Measurements from ENCODE around the gene AP1M2. TPM values are rescaled to one million over a fixed set of nuclear protein-coding genes. Genes with fewer than 3 reads are reported as not detected.
"Not testable (repeated sequence)": the region's sequence is repeated elsewhere in the genome, so short reads cannot be mapped to it uniquely, and the experiment has no call there.

AP1M2 gene
- total RNA-seq, 1 donor from 2014 or later: 4.5 TPM

- peaks cover 3% of the 10 kb centered on the region for H3K4me1 ChIP-seq (ENCODE audit: insufficient read depth, low read length)
- TF ChIP-seq EZH2 (IDR thresholded peaks at IDR 0.05; ENCODE audit: insufficient read depth, low read length) (no peak), CTCF (IDR thresholded peaks at IDR 0.05; ENCODE audit: insufficient read depth, low read depth, low read length) (no peak)
- Mint-ChIP-seq H3K9me3 (ENCODE audit: unreplicated experiment) (no peaks in the 10 kb centered on the region), H3K36me3 (ENCODE audit: low read depth, unreplicated experiment) (no peaks in the 10 kb centered on the region), H3K4me1 (ENCODE audit: low read depth, unreplicated experiment) (peaks cover 4% of the 10 kb centered on the region), H3K4me3 (ENCODE audit: unreplicated experiment) (no peak overlapping the region), H3K27ac (ENCODE audit: unreplicated experiment) (peak overlapping the region; percentile 26), H3K27me3 (ENCODE audit: low read depth, unreplicated experiment) (peaks cover 3% of the 10 kb centered on the region)
- no peaks in the 10 kb centered on the region for H3K79me2 ChIP-seq (ENCODE audit: insufficient read depth, low read length)
- no peak overlapping the region for H3K4me3 ChIP-seq (ENCODE audit: insufficient read depth, low read depth, low read length)
- no peaks in the 10 kb centered on the region for H3K36me3 ChIP-seq (ENCODE audit: insufficient read depth, low read length)
- H4K20me1 ChIP-seq (ENCODE audit: insufficient read depth, low read length): no peaks in the 10 kb centered on the region
- no peak overlapping the region for H3K27ac ChIP-seq (ENCODE audit: low read depth, low read length)
- H3K9ac ChIP-seq (ENCODE audit: low read length): no peak overlapping the region
- no peak for DNase-seq (ENCODE audit: low read depth)
- no peak overlapping the region for H3K4me2 ChIP-seq (ENCODE audit: low read length)
- no peak overlapping the region for H2AFZ ChIP-seq (ENCODE audit: low read depth, low read length)
- H3K9me3 ChIP-seq (ENCODE audit: insufficient read depth, low read depth, low read length): no peaks in the 10 kb centered on the region
- H3K27me3 ChIP-seq (ENCODE audit: insufficient read depth, low read length): no peaks in the 10 kb centered on the region
- FAIRE-seq: no peak
Observed at GRCh38 chr19:10574462-10574861, 12.7 kb downstream of the AP1M2 start.

GRCh38 chr19:10573793-10574192 is 13.3 kb downstream of the AP1M2 start:
- H3K27ac ChIP-seq (ENCODE audit: low read depth, low read length); H3K9me3 ChIP-seq (ENCODE audit: insufficient read depth, low read depth, low read length); H3K4me1 ChIP-seq (ENCODE audit: insufficient read depth, low read length); FAIRE-seq; H4K20me1 ChIP-seq (ENCODE audit: insufficient read depth, low read length); H3K36me3 Mint-ChIP-seq (ENCODE audit: low read depth, unreplicated experiment); H3K4me3 Mint-ChIP-seq (ENCODE audit: unreplicated experiment); H3K4me2 ChIP-seq (ENCODE audit: low read length); H3K27me3 ChIP-seq (ENCODE audit: insufficient read depth, low read length); H3K27me3 Mint-ChIP-seq (ENCODE audit: low read depth, unreplicated experiment); H3K9me3 Mint-ChIP-seq (ENCODE audit: unreplicated experiment); H3K4me1 Mint-ChIP-seq (ENCODE audit: low read depth, unreplicated experiment); DNase-seq (ENCODE audit: low read depth); H3K79me2 ChIP-seq (ENCODE audit: insufficient read depth, low read length); H3K36me3 ChIP-seq (ENCODE audit: insufficient read depth, low read length); H2AFZ ChIP-seq (ENCODE audit: low read depth, low read length); H3K9ac ChIP-seq (ENCODE audit: low read length); H3K4me3 ChIP-seq (ENCODE audit: insufficient read depth, low read depth, low read length); H3K27ac Mint-ChIP-seq (ENCODE audit: unreplicated experiment): not testable (repeated sequence)

GRCh38 chr19:10568826-10569651 is 18.1 kb downstream of the AP1M2 start, which contains the start of gene CDKN2D:
TSS of gene CDKN2D (minus strand) at chr19:10568979. CDS start at chr19:10568653, 326 bp downstream.
- TF ChIP-seq EZH2 (IDR thresholded peaks at IDR 0.05; ENCODE audit: insufficient read depth, low read length): no peak
- TF ChIP-seq CTCF (IDR thresholded peaks at IDR 0.05; ENCODE audit: insufficient read depth, low read depth, low read length): no peak
- Histone ChIP-seq H3K4me3 (ENCODE audit: insufficient read depth, low read depth, low read length) (peak within 1 kb of the TSS; percentile 74), H3K9ac (ENCODE audit: low read length) (peak within 1 kb of the TSS; percentile 89), H3K9me3 (ENCODE audit: insufficient read depth, low read depth, low read length) (no peaks in the 10 kb centered on the region), H3K79me2 (ENCODE audit: insufficient read depth, low read length) (peaks cover 22% of the 10 kb centered on the region), H3K36me3 (ENCODE audit: insufficient read depth, low read length) (no peaks in the 10 kb centered on the region), H3K27ac (ENCODE audit: low read depth, low read length) (peak within 1 kb of the TSS; percentile 79), H3K27me3 (ENCODE audit: insufficient read depth, low read length) (no peaks in the 10 kb centered on the region), H3K4me2 (ENCODE audit: low read length) (peak within 1 kb of the TSS; percentile 98), H4K20me1 (ENCODE audit: insufficient read depth, low read length) (peaks cover 9% of the 10 kb centered on the region), H3K4me1 (ENCODE audit: insufficient read depth, low read length) (peaks cover 25% of the 10 kb centered on the region), H2AFZ (ENCODE audit: low read depth, low read length) (peak within 1 kb of the TSS; percentile 87)
- Mint-ChIP-seq H3K27ac (ENCODE audit: unreplicated experiment) (peak within 1 kb of the TSS; percentile 34), H3K27me3 (ENCODE audit: low read depth, unreplicated experiment) (no peaks in the 10 kb centered on the region), H3K4me3 (ENCODE audit: unreplicated experiment) (peak within 1 kb of the TSS; percentile 88), H3K36me3 (ENCODE audit: low read depth, unreplicated experiment) (no peaks in the 10 kb centered on the region), H3K9me3 (ENCODE audit: unreplicated experiment) (no peaks in the 10 kb centered on the region), H3K4me1 (ENCODE audit: low read depth, unreplicated experiment) (peaks cover 9% of the 10 kb centered on the region)
- DNase-seq (ENCODE audit: low read depth) (peak; percentile 97), FAIRE-seq (peak; percentile 13)
